H9 (cell line): Measurements from ENCODE around the gene RANBP17. TPM values are rescaled to one million over a fixed set of nuclear protein-coding genes. Genes with fewer than 3 reads are reported as not detected.

Experiments used
- DNase-seq: peaks from one replicate; pipeline ENCODE4 v3.0.0-alpha.2; 2017
- H2AFZ ChIP-seq: one replicate; pipeline ENCODE4 v1.6.1; 2013; ENCODE audit warnings: mild to moderate bottlenecking, low read length, control low read depth, moderate library complexity
- H2AK5ac ChIP-seq: 2 replicates; pipeline ENCODE4 v1.6.1; 2013; ENCODE audit warnings: low read length, control low read depth, mixed read lengths; ENCODE audit not compliant: insufficient read length
- H2BK120ac ChIP-seq: one replicate; pipeline ENCODE4 v1.6.1; 2013; ENCODE audit warnings: low read depth, mild to moderate bottlenecking, low read length, control low read depth, inconsistent platforms; ENCODE audit not compliant: poor library complexity, severe bottlenecking
- H2BK12ac ChIP-seq: 2 replicates; pipeline ENCODE4 v1.6.1; 2013; ENCODE audit warnings: low read length, control low read depth, mixed read lengths, low read depth; ENCODE audit not compliant: insufficient read length
- H2BK15ac ChIP-seq: 2 replicates; pipeline ENCODE4 v1.6.1; 2013; ENCODE audit warnings: low read depth, low read length, control low read depth
- H2BK20ac ChIP-seq: one replicate; pipeline ENCODE4 v1.6.1; 2013; ENCODE audit warnings: low read depth, mild to moderate bottlenecking, low read length, control low read depth, inconsistent platforms; ENCODE audit not compliant: poor library complexity, severe bottlenecking
- H2BK5ac ChIP-seq: 2 replicates; pipeline ENCODE4 v1.6.1; 2013; ENCODE audit warnings: low read length, control low read depth, mixed read lengths; ENCODE audit not compliant: insufficient read length
- H3K14ac ChIP-seq: 2 replicates; pipeline ENCODE4 v1.6.1; 2013; ENCODE audit warnings: low read length, control low read depth; ENCODE audit not compliant: insufficient read depth
- H3K18ac ChIP-seq: 2 replicates; pipeline ENCODE4 v1.6.1; 2013; ENCODE audit warnings: low read depth, mild to moderate bottlenecking, mixed read lengths, low read length, control low read depth; ENCODE audit not compliant: insufficient read length
- H3K23ac ChIP-seq: 2 replicates; pipeline ENCODE4 v1.6.1; 2013; ENCODE audit warnings: low read length, control low read depth, mixed read lengths, low read depth; ENCODE audit not compliant: insufficient read length
- H3K23me2 ChIP-seq: 2 replicates; pipeline ENCODE4 v1.6.1; 2013; ENCODE audit warnings: low read depth, mild to moderate bottlenecking, mixed read lengths, low read length, control low read depth; ENCODE audit not compliant: insufficient read length, poor library complexity, severe bottlenecking
- H3K27ac ChIP-seq: 2 replicates; pipeline ENCODE4 v1.5.1; 2013; ENCODE audit warnings: low read length, control low read depth, mixed read lengths, low read depth; ENCODE audit not compliant: insufficient read length
- H3K27me3 ChIP-seq: 2 replicates; pipeline ENCODE4 v1.6.1; 2013; ENCODE audit warnings: low read length, control low read depth, inconsistent platforms; ENCODE audit not compliant: insufficient read depth
- H3K4ac ChIP-seq: 2 replicates; pipeline ENCODE4 v1.6.1; 2013; ENCODE audit warnings: low read depth, mild to moderate bottlenecking, control low read depth, inconsistent platforms, low read length, moderate library complexity
- H3K4me1 ChIP-seq: 2 replicates; pipeline ENCODE4 v1.6.1; 2013; ENCODE audit warnings: low read length, control low read depth, inconsistent platforms; ENCODE audit not compliant: insufficient read depth
- H3K4me2 ChIP-seq: 2 replicates; pipeline ENCODE4 v1.6.1; 2013; ENCODE audit warnings: low read length, control low read depth, mixed read lengths; ENCODE audit not compliant: insufficient read length, insufficient read depth
- H3K56ac ChIP-seq: 2 replicates; pipeline ENCODE4 v1.6.1; 2013; ENCODE audit warnings: low read depth, mild to moderate bottlenecking, mixed read lengths, low read length, control low read depth; ENCODE audit not compliant: insufficient read length
- H3K79me1 ChIP-seq: 2 replicates; pipeline ENCODE4 v1.6.1; 2013; ENCODE audit warnings: low read depth, mild to moderate bottlenecking, moderate library complexity, low read length, control low read depth, inconsistent platforms; ENCODE audit not compliant: insufficient read depth, poor library complexity, severe bottlenecking
- H3K79me2 ChIP-seq: 2 replicates; pipeline ENCODE4 v1.6.1; 2013; ENCODE audit warnings: low read length, control low read depth, inconsistent platforms; ENCODE audit not compliant: insufficient read depth
- H3K9ac ChIP-seq: 2 replicates; pipeline ENCODE4 v1.6.1; 2013; ENCODE audit warnings: low read length, control low read depth, mixed read lengths; ENCODE audit not compliant: insufficient read length; ENCODE audit errors: extremely low read depth
- H3K9me3 ChIP-seq: one replicate; pipeline ENCODE4 v1.6.1; 2013; ENCODE audit warnings: low read depth, low read length, inconsistent platforms; ENCODE audit not compliant: control insufficient read depth
- H3T11ph ChIP-seq: one replicate; pipeline ENCODE4 v1.6.1; 2013; ENCODE audit warnings: mild to moderate bottlenecking, low read length, control low read depth, inconsistent platforms
- H4K20me1 ChIP-seq: one replicate; pipeline ENCODE4 v1.6.1; 2013; ENCODE audit not compliant: control insufficient read depth, insufficient read length, insufficient read depth
- H4K5ac ChIP-seq: 2 replicates; pipeline ENCODE4 v1.6.1; 2013; ENCODE audit warnings: low read depth, mild to moderate bottlenecking, mixed read lengths, low read length, control low read depth; ENCODE audit not compliant: insufficient read length
- H4K8ac ChIP-seq: replicated peaks from 2 replicates; pipeline ENCODE4 v1.6.1; 2013; ENCODE audit warnings: low read length, control low read depth, mixed read lengths, low read depth; ENCODE audit not compliant: insufficient read length
- H4K91ac ChIP-seq: 2 replicates; pipeline ENCODE4 v1.6.1; 2013; ENCODE audit warnings: low read depth, mild to moderate bottlenecking, moderate library complexity, mixed read lengths, low read length, control low read depth; ENCODE audit not compliant: insufficient read length
- H3K27ac Mint-ChIP-seq, 3 experiments: 2 replicates in 2 of 3; 3 replicates in 1 of 3; pipeline ENCODE4 v1.8.0; 2020 to 2021; ENCODE audit warnings: mixed read lengths in 3 of 3, mild to moderate bottlenecking in 1 of 3, moderate library complexity in 1 of 3
- H3K27me3 Mint-ChIP-seq: 2 replicates; pipeline ENCODE4 v1.8.0; 2021; ENCODE audit warnings: low read depth, mild to moderate bottlenecking, moderate library complexity, mixed read lengths
- H3K36me3 Mint-ChIP-seq, 3 experiments: 2 replicates in 2 of 3; 3 replicates in 1 of 3; pipeline ENCODE4 v1.8.0; 2020 to 2021; ENCODE audit warnings: low read depth in 3 of 3, mixed read lengths in 3 of 3; ENCODE audit not compliant: insufficient read depth in 1 of 3
- H3K4me1 Mint-ChIP-seq, 2 experiments: 2 replicates each; pipeline ENCODE4 v1.8.0; 2020; ENCODE audit warnings: mixed read lengths in 2 of 2
- H3K4me3 Mint-ChIP-seq, 2 experiments: 2 replicates in 1 of 2; 3 replicates in 1 of 2; pipeline ENCODE4 v1.8.0; 2020 to 2021; ENCODE audit warnings: mild to moderate bottlenecking in 2 of 2, mixed read lengths in 2 of 2, moderate library complexity in 1 of 2
- H3K9me3 Mint-ChIP-seq, 2 experiments: 2 replicates in 1 of 2; 3 replicates in 1 of 2; pipeline ENCODE4 v1.8.0; 2020; ENCODE audit warnings: mild to moderate bottlenecking in 2 of 2, mixed read lengths in 2 of 2, moderate library complexity in 1 of 2
- WGBS: extraction: QIAGEN DNeasy Blood & Tissue Kit; methylation state at CpG from one replicate; pipeline ENCODE4 v1.1.7; 2013; ENCODE audit warnings: missing lambda C conversion rate, low lambda C conversion rate, mixed read lengths; ENCODE audit not compliant: insufficient read length; ENCODE audit errors: extremely low coverage; 5-methylcytosine and 5-hydroxymethylcytosine counted together
- total RNA-seq: library from RNA; stranded (reverse); gene quantifications from 2 replicates; pipeline ENCODE4 v1.2.1, GENCODE V29; 2021
- TF ChIP-seq, protein P1 (sequence below): fragments of 200-600 bp; sonication (generic); conservative IDR thresholded peaks from 3 replicates; pipeline ENCODE4 v1.8.0; 2021; ENCODE audit warnings: antibody characterized with exemption, mild to moderate bottlenecking

The RANBP17 gene
- total RNA-seq, 1 experiment from 2014 or later: 16.5 TPM

DNA sequence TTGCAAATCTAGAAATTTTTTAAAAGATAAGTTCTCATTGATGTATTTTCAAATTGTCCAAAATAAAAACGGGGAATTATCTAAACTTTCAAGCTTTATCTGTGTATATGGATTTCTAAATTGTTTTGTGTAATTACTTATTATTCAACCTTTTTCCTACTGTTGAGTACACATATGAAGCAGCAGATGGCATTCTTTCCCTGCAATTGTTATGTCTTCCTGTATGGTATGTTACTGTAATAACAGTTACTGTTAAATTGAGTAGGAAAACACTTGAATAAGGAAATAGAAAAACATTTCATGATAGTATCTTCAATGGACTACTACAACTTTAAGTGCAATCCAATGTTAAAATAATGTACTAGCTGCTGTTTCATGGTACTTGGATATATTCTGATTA, 124.8 kb downstream of the RANBP17 start:
- Histone ChIP-seq H3K23me2 (no peaks in the 10 kb centered on the region), H3K27ac (no peak overlapping the region), H3K14ac (no peak overlapping the region), H2BK15ac (no peak overlapping the region), H3K23ac (no peak overlapping the region), H4K20me1 (no peaks in the 10 kb centered on the region), H3K4me2 (no peak overlapping the region), H2BK120ac (no peak overlapping the region), H2AFZ (no peak overlapping the region), H2BK5ac (no peak overlapping the region), H3K4me1 (no peaks in the 10 kb centered on the region), H3K79me2 (no peaks in the 10 kb centered on the region), H3K18ac (no peak overlapping the region), H3K79me1 (no peaks in the 10 kb centered on the region), H2AK5ac (no peak overlapping the region), H4K5ac (no peak overlapping the region), H3K27me3 (no peaks in the 10 kb centered on the region), H2BK12ac (no peak overlapping the region), H2BK20ac (no peak overlapping the region), H3K9ac (no peak overlapping the region), H3K56ac (no peak overlapping the region), H4K8ac (no peak overlapping the region), H3T11ph (no peak overlapping the region), H3K4ac (no peak overlapping the region), H3K9me3 (no peaks in the 10 kb centered on the region), H4K91ac (no peak overlapping the region)
- H3K4me1 Mint-ChIP-seq: no peaks in the 10 kb centered on the region
- no CpG with 5 or more reads among the region's 1 CpG for WGBS
- TF ChIP-seq, protein P1, sequence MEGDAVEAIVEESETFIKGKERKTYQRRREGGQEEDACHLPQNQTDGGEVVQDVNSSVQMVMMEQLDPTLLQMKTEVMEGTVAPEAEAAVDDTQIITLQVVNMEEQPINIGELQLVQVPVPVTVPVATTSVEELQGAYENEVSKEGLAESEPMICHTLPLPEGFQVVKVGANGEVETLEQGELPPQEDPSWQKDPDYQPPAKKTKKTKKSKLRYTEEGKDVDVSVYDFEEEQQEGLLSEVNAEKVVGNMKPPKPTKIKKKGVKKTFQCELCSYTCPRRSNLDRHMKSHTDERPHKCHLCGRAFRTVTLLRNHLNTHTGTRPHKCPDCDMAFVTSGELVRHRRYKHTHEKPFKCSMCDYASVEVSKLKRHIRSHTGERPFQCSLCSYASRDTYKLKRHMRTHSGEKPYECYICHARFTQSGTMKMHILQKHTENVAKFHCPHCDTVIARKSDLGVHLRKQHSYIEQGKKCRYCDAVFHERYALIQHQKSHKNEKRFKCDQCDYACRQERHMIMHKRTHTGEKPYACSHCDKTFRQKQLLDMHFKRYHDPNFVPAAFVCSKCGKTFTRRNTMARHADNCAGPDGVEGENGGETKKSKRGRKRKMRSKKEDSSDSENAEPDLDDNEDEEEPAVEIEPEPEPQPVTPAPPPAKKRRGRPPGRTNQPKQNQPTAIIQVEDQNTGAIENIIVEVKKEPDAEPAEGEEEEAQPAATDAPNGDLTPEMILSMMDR: peak; percentile 32; the same call in 1 of the 3 replicates
- H3K9me3 Mint-ChIP-seq: peaks cover 0 to 4% of the 10 kb centered on the region in 2 experiments; a peak in 1 of 5 replicates
- no peak overlapping the region for H3K4me3 Mint-ChIP-seq
- H3K27ac Mint-ChIP-seq: no peak overlapping the region
- H3K27me3 Mint-ChIP-seq: no peaks in the 10 kb centered on the region
- no peak for DNase-seq
- H3K36me3 Mint-ChIP-seq: peaks cover 2 to 6% (median 2%) of the 10 kb centered on the region in 3 experiments; a peak in 5 of 7 replicates
